ENCODE measurements around the gene CNN2. TPM values are rescaled to one million over a fixed set of nuclear protein-coding genes. Genes with fewer than 3 reads are reported as not detected.

Gene CNN2
- total and polyA plus RNA-seq, 2 donors (not counting 1 experiment from before 2014, with no cell fraction given), result 198 to 301 TPM

DNA sequence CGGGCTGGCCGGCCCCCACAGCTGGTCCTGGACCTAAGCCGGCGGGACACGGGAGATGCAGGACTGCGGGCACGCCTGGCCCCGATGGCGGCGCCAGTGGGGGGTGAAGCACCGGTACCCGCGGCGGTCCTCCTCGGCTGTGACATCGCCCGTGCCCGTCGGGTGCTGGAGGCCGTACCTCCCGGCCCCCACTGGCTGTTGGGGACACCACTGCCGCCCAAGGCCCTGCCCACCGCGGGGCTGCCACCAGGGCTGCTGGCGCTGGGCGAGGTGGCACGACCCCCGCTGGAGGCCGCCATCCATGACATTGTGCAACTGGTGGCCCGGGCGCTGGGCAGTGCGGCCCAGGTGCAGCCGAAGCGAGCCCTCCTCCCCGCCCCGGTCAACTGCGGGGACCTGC is 23.1 kb upstream of the CNN2 start:
- Histone ChIP-seq H3K27me3 (replicated peaks in 1 of 4; ENCODE audit: control extremely low read depth in 1 of 4, control insufficient read depth in 3 of 4, insufficient read depth in 4 of 4, low read length in 3 of 4) (peaks cover 0 to 40% (median 21%) of the 10 kb centered on the region in 4 experiments), H4K20me1 (ENCODE audit: control insufficient read depth, insufficient read depth, low read length, poor library complexity, severe bottlenecking) (peaks cover 11% of the 10 kb centered on the region), H3K36me3 (replicated peaks in 1 of 2; ENCODE audit: control extremely low read depth in 1 of 2, control insufficient read depth in 1 of 2, extremely low read depth in 1 of 2, insufficient read depth in 2 of 2, low read length in 1 of 2) (no peaks in the 10 kb centered on the region), H3K9ac (ENCODE audit: low read length) (no peak overlapping the region), H3K27ac (ENCODE audit: low read length in 2 of 2) (no peak overlapping the region), H3K9me3 (ENCODE audit: control extremely low read depth in 1 of 3, control insufficient read depth in 2 of 3, insufficient read depth in 1 of 3, low read length in 2 of 3) (peaks cover 0 to 6% (median 0%) of the 10 kb centered on the region in 3 donors), H3K4me2 (replicated peaks; ENCODE audit: low read depth, low read length, poor library complexity, severe bottlenecking) (no peak overlapping the region), H2AFZ (ENCODE audit: insufficient read depth, low read depth, low read length, poor library complexity, severe bottlenecking) (no peak overlapping the region), H3K4me1 (ENCODE audit: control insufficient read depth in 2 of 2, insufficient read depth in 2 of 2, low read length in 2 of 2) (peaks cover 11 to 13% of the 10 kb centered on the region in 2 donors), H3K4me3 (ENCODE audit: control extremely low read depth in 1 of 5, extremely low read depth in 1 of 5, insufficient read depth in 1 of 5, low read depth in 2 of 5, low read length in 4 of 5) (no peak overlapping the region), H3K79me2 (ENCODE audit: control insufficient read depth, insufficient read depth, low read length) (no peaks in the 10 kb centered on the region)
- ChIA-PET POLR2A (interaction anchor here (0.9 kb wide), 1 partner anchor 37 kb away, joined by 7 read pairs; the partner anchor contains the start of gene ABCA7), CTCF (interaction anchor here (0.6 to 0.7 kb wide), 2 partner anchors 55 to 1139 kb away, joined by 3 read pairs; no protein-coding TSS in a partner anchor)
- no peak for TF ChIP-seq EZH2 (IDR thresholded peaks at IDR 0.05; ENCODE audit: borderline replicate concordance, insufficient read depth, low read depth, low read length, poor library complexity, severe bottlenecking)
- TF ChIP-seq, protein P1, sequence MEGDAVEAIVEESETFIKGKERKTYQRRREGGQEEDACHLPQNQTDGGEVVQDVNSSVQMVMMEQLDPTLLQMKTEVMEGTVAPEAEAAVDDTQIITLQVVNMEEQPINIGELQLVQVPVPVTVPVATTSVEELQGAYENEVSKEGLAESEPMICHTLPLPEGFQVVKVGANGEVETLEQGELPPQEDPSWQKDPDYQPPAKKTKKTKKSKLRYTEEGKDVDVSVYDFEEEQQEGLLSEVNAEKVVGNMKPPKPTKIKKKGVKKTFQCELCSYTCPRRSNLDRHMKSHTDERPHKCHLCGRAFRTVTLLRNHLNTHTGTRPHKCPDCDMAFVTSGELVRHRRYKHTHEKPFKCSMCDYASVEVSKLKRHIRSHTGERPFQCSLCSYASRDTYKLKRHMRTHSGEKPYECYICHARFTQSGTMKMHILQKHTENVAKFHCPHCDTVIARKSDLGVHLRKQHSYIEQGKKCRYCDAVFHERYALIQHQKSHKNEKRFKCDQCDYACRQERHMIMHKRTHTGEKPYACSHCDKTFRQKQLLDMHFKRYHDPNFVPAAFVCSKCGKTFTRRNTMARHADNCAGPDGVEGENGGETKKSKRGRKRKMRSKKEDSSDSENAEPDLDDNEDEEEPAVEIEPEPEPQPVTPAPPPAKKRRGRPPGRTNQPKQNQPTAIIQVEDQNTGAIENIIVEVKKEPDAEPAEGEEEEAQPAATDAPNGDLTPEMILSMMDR (IDR thresholded peaks at IDR 0.05), result no peak
- H3K9me3 Mint-ChIP-seq (ENCODE audit: insufficient read depth), result no peaks in the 10 kb centered on the region
- ATAC-seq (ENCODE audit: low read depth), result no peak
- no peak overlapping the region for H3K27ac Mint-ChIP-seq
- DNase-seq, result no peak
- H3K4me1 Mint-ChIP-seq, result peaks cover 10% of the 10 kb centered on the region
- no peak overlapping the region for H3K4me3 Mint-ChIP-seq
- intact Hi-C loops (cut with micrococcal nuclease), result no loop called here
- WGBS (ENCODE audit: insufficient coverage), result 92% methylated on average over 37 of the region's 37 CpGs
- H3K27me3 Mint-ChIP-seq, result peaks cover 15% of the 10 kb centered on the region

DNA sequence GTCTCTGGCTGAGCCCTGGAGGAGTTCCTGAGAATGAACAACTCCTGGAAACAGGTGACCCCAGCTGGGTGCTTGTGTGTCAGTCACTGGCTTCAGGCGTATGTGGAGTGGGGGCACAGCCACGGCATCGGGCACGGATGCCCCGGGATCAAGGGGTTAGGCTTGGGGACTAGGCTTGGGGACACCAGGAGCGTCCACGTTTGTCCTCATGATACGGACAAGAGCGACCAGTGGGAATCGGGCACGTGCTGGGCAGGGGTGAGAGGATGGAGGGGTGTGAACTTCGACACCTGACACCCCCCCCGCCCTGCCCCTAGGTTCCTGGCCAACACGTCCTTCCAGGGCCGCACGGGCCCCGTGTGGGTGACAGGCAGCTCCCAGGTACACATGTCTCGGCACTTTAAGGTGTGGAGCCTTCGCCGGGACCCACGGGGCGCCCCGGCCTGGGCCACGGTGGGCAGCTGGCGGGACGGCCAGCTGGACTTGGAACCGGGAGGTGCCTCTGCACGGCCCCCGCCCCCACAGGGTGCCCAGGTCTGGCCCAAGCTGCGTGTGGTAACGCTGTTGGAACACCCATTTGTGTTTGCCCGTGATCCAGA is 22.1 kb upstream of the CNN2 start:
- ChIA-PET CTCF (interaction anchor here (0.8 to 1.4 kb wide), 4 partner anchors 15 to 111 kb away, joined by 4 read pairs; partner anchors contain the start of genes MED16 and RNU6-9), POLR2A (interaction anchor here (0.7 to 1.1 kb wide), 2 partner anchors 24 to 62 kb away, joined by 3 to 4 read pairs; no protein-coding TSS in a partner anchor)

More for the DNA sequence above, 22.1 kb upstream of the CNN2 start:
- Histone ChIP-seq H3K27ac (ENCODE audit: low read length in 2 of 2) (no peak overlapping the region), H2AFZ (ENCODE audit: insufficient read depth, low read depth, low read length, poor library complexity, severe bottlenecking) (no peak overlapping the region), H3K4me2 (replicated peaks; ENCODE audit: low read depth, low read length, poor library complexity, severe bottlenecking) (no peak overlapping the region), H3K4me1 (ENCODE audit: control insufficient read depth in 2 of 2, insufficient read depth in 2 of 2, low read length in 2 of 2) (peaks cover 11 to 13% of the 10 kb centered on the region in 2 donors), H3K36me3 (replicated peaks in 1 of 2; ENCODE audit: control extremely low read depth in 1 of 2, control insufficient read depth in 1 of 2, extremely low read depth in 1 of 2, insufficient read depth in 2 of 2, low read length in 1 of 2) (no peaks in the 10 kb centered on the region), H3K9me3 (ENCODE audit: control extremely low read depth in 1 of 3, control insufficient read depth in 2 of 3, insufficient read depth in 1 of 3, low read length in 2 of 3) (peaks cover 0 to 3% (median 0%) of the 10 kb centered on the region in 3 donors), H3K9ac (ENCODE audit: low read length) (no peak overlapping the region), H4K20me1 (ENCODE audit: control insufficient read depth, insufficient read depth, low read length, poor library complexity, severe bottlenecking) (peaks cover 11% of the 10 kb centered on the region), H3K79me2 (ENCODE audit: control insufficient read depth, insufficient read depth, low read length) (no peaks in the 10 kb centered on the region), H3K27me3 (replicated peaks in 1 of 4; ENCODE audit: control extremely low read depth in 1 of 4, control insufficient read depth in 3 of 4, insufficient read depth in 4 of 4, low read length in 3 of 4) (peaks cover 0 to 30% (median 14%) of the 10 kb centered on the region in 4 experiments), H3K4me3 (ENCODE audit: control extremely low read depth in 1 of 5, extremely low read depth in 1 of 5, insufficient read depth in 1 of 5, low read depth in 2 of 5, low read length in 4 of 5) (no peak overlapping the region)
- Mint-ChIP-seq H3K4me3 (no peak overlapping the region), H3K27ac (no peak overlapping the region), H3K27me3 (peaks cover 8% of the 10 kb centered on the region), H3K9me3 (ENCODE audit: insufficient read depth) (no peaks in the 10 kb centered on the region), H3K4me1 (peaks cover 10% of the 10 kb centered on the region)
- WGBS (ENCODE audit: insufficient coverage), result 83% methylated on average over 31 of the region's 32 CpGs
- DNase-seq (no peak), ATAC-seq (ENCODE audit: low read depth) (no peak)
- TF ChIP-seq, protein P1 (IDR thresholded peaks at IDR 0.05), result no peak
- no peak for TF ChIP-seq EZH2 (IDR thresholded peaks at IDR 0.05; ENCODE audit: borderline replicate concordance, insufficient read depth, low read depth, low read length, poor library complexity, severe bottlenecking)
- intact Hi-C loops (cut with micrococcal nuclease), result no loop called here

Measured in B cell (primary cell).